MCF 10A (cell line): ENCODE results near the gene TRABD. TPM values are rescaled to one million over a fixed set of nuclear protein-coding genes. Genes with fewer than 3 reads are reported as not detected.
"Not testable (repeated sequence)": the region's sequence is repeated elsewhere in the genome, so short reads cannot be mapped to it uniquely, and the experiment has no call there.

ENCODE experiments used
- BruUV-seq: library from RNA; stranded (reverse); fragments of 400-500 nt; replicated peaks from 2 replicates; lab custom pipeline; 2021; lab: Mats Ljungman, UMichigan
- CTCF ChIA-PET: fragments of 300-600 bp; sonication (Branson Sonifier 250); formaldehyde crosslinking; extraction: SDS; loops from one replicate; lab custom pipeline; 2021; ENCODE audit warnings: antibody characterized with exemption, inconsistent platforms; lab: Yijun Ruan, JAX
- POLR2A ChIA-PET: fragments of 300-600, 350-650 bp; sonication (Branson Sonifier 250); formaldehyde crosslinking; extraction: SDS; loops from one replicate; lab custom pipeline; 2020; ENCODE audit warnings: antibody characterized with exemption, inconsistent platforms; lab: Yijun Ruan, JAX
- DNase-seq: peaks from one replicate; pipeline ENCODE4 v3.0.0-alpha.2; 2018; ENCODE audit not compliant: unreplicated experiment
- H3K27ac Mint-ChIP-seq: one replicate; pipeline ENCODE4 v1.8.0; 2022; ENCODE audit warnings: mild to moderate bottlenecking, low read depth, mixed read lengths; ENCODE audit not compliant: unreplicated experiment
- H3K27me3 Mint-ChIP-seq: one replicate; pipeline ENCODE4 v1.8.0; 2022; ENCODE audit warnings: mixed read lengths; ENCODE audit not compliant: insufficient read depth, unreplicated experiment
- H3K36me3 Mint-ChIP-seq: one replicate; pipeline ENCODE4 v1.8.0; 2022; ENCODE audit warnings: mild to moderate bottlenecking, moderate library complexity, mixed read lengths; ENCODE audit not compliant: insufficient read depth, unreplicated experiment
- H3K4me1 Mint-ChIP-seq: one replicate; pipeline ENCODE4 v1.8.0; 2022; ENCODE audit warnings: mixed read lengths; ENCODE audit not compliant: insufficient read depth, unreplicated experiment
- H3K4me3 Mint-ChIP-seq: one replicate; pipeline ENCODE4 v1.8.0; 2022; ENCODE audit warnings: mild to moderate bottlenecking, moderate library complexity, mixed read lengths; ENCODE audit not compliant: unreplicated experiment
- H3K9me3 Mint-ChIP-seq: one replicate; pipeline ENCODE4 v1.8.0; 2022; ENCODE audit warnings: mixed read lengths; ENCODE audit not compliant: unreplicated experiment
- intact Hi-C: fragments of 100-400 bp; cut with micrococcal nuclease; formaldehyde crosslinking; loops from 2 replicates; pipeline ENCODE4 v1.14.1; 2022
- total RNA-seq: library from RNA; stranded (reverse); gene quantifications from 2 replicates; pipeline ENCODE4 v1.2.3, GENCODE V29; 2022
- TF ChIP-seq, protein P1 (sequence below): fragments of 200-600 bp; IDR thresholded peaks from one replicate; pipeline ENCODE4 v1.8.0; 2022; ENCODE audit warnings: antibody characterized with exemption, mild to moderate bottlenecking; ENCODE audit not compliant: unreplicated experiment

Gene TRABD
- total RNA-seq, 1 experiment from 2014 or later, result 63.8 TPM

DNA sequence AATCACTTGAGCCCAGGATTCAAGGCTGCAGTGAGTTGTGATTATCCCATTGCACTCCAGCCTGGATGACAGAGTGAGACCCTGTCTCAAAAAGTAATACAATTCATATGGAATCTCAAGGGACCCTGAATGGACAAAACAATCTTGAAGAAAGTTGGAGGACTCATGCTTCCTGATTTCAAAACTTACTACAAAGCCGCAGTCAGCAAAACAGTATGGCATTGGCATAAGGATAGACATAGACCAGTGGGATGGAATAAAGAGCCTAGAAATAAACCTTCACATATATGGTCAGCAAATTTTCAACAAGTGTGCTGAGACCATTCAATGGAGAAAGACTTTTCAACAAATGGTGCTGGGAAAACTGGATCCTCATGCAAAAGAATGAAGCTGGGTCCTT lies 17.6 kb downstream of the TRABD start:
- TF ChIP-seq, protein P1, sequence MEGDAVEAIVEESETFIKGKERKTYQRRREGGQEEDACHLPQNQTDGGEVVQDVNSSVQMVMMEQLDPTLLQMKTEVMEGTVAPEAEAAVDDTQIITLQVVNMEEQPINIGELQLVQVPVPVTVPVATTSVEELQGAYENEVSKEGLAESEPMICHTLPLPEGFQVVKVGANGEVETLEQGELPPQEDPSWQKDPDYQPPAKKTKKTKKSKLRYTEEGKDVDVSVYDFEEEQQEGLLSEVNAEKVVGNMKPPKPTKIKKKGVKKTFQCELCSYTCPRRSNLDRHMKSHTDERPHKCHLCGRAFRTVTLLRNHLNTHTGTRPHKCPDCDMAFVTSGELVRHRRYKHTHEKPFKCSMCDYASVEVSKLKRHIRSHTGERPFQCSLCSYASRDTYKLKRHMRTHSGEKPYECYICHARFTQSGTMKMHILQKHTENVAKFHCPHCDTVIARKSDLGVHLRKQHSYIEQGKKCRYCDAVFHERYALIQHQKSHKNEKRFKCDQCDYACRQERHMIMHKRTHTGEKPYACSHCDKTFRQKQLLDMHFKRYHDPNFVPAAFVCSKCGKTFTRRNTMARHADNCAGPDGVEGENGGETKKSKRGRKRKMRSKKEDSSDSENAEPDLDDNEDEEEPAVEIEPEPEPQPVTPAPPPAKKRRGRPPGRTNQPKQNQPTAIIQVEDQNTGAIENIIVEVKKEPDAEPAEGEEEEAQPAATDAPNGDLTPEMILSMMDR, result no peak
- H3K4me1 Mint-ChIP-seq, result no peaks in the 10 kb centered on the region
- H3K27me3 Mint-ChIP-seq, result no peaks in the 10 kb centered on the region
- BruUV-seq, result no TSS peak
- H3K9me3 Mint-ChIP-seq, result no peaks in the 10 kb centered on the region
- CTCF ChIA-PET, result interaction anchor here (0.6 to 1.7 kb wide), 4 partner anchors 8 to 151 kb away, joined by 4 to 6 read pairs (median 4); no protein-coding TSS in a partner anchor
- no peak overlapping the region for H3K4me3 Mint-ChIP-seq
- no peak overlapping the region for H3K27ac Mint-ChIP-seq
- intact Hi-C loops, result no loop called here
- DNase-seq, result no peak
- POLR2A ChIA-PET, result interaction anchor here (0.9 to 1.4 kb wide), 2 partner anchors 13 to 17 kb away, joined by 3 to 7 read pairs; no protein-coding TSS in a partner anchor
- H3K36me3 Mint-ChIP-seq, result peaks cover 57% of the 10 kb centered on the region

DNA sequence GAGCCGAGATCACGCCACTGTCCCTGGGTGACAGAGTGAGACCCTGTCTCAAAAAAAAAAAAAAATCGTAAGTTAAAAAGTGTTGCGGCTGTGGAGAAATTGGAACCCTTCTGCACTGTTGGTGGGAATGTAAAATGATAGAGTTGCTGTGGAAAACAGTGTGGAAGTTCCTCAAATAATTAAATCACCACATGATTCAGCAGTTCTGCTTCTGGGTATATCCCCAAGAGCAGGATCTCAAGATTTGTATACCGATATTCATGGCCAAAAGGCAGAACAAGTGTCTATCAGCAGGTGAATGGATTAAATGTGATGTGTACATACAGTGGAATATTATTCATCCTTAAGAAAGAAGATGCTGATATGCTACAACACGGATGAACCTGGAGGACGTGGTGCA lies 18.9 kb downstream of the TRABD start:
- ChIA-PET CTCF (interaction anchor here (0.7 to 1.7 kb wide), 4 partner anchors 55 to 58 kb away, joined by 3 to 6 read pairs (median 4); no protein-coding TSS in a partner anchor), POLR2A (interaction anchor here (1.4 kb wide), 1 partner anchor 14 kb away, joined by 7 read pairs; no protein-coding TSS in a partner anchor)
- Mint-ChIP-seq H3K36me3 (peaks cover 65% of the 10 kb centered on the region), H3K4me3 (no peak overlapping the region), H3K27ac (peak overlapping the region; percentile 8), H3K27me3 (no peaks in the 10 kb centered on the region), H3K4me1 (peaks cover under 1% of the 10 kb centered on the region), H3K9me3 (no peaks in the 10 kb centered on the region)
- intact Hi-C loops, result no loop called here
- no peak for DNase-seq
- BruUV-seq, result no TSS peak
- TF ChIP-seq, protein P1, result no peak

DNA sequence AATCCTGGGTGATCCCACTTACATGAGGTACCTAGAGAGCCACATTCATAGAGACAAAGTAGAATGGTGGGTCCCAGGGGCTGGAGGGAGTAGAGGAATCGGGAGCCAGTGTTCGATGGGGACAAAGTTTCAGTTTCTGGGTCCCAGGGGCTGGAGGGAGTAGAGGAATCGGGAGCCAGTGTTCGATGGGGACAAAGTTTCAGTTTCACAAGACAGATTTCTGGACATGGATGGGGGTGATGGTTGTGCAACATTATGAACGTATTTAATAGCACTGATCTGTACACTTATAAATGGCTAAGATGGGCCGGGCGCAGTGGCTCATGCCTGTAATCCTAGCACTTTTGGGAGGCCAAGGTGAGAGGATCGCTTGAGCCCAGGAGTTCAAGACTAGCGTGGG lies 19.3 kb downstream of the TRABD start:
- Mint-ChIP-seq H3K36me3 (peaks cover 67% of the 10 kb centered on the region), H3K27ac (peak overlapping the region; percentile 8)
- BruUV-seq, H3K27me3 Mint-ChIP-seq, H3K4me1 Mint-ChIP-seq, H3K4me3 Mint-ChIP-seq, H3K9me3 Mint-ChIP-seq, DNase-seq, intact Hi-C loops: not testable (repeated sequence)
- ChIA-PET CTCF (interaction anchor here (1.6 kb wide), 1 partner anchor 57 kb away, joined by 3 read pairs; no protein-coding TSS in a partner anchor), POLR2A (interaction anchor here (1.4 kb wide), 1 partner anchor 14 kb away, joined by 7 read pairs; no protein-coding TSS in a partner anchor)

DNA sequence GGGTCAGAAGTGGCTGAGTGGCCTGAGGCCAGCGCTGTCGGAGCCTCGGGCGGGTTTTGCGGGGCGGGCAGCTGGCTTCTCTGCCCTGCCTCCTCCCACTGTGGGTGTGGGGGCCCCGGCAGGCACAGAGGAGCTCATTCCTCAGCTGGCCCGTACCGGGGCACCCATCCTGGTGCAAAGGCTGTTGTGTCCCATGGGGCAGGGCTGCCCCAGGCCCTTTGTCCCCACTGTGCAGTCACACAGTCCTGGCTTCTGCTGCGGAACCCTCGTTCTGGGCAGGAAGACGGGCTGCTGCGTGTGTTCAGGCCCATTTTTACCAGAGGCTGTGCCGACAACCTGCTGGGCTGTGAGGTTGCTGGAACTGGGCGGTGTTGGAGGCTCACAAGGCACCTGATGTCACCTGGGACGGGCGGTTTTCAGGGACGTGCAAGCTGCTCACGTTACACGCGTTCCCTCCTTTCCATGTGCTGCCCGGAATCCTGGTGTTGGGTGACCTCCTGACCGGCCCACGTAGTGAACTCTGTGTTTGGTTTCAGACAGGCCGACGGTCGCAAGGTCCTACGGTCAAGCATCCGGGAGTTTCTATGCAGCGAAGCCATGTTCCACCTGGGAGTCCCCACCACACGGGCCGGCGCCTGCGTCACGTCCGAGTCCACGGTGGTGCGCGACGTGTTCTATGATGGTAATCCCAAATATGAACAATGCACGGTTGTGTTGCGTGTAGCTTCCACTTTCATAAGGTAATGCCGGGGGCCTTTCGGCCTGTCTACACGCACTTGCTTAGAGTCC lies 20.3 kb downstream of the TRABD start:
- H3K36me3 Mint-ChIP-seq, result peaks cover 72% of the 10 kb centered on the region
- no peak for DNase-seq
- no peaks in the 10 kb centered on the region for H3K9me3 Mint-ChIP-seq
- peaks cover 6% of the 10 kb centered on the region for H3K4me1 Mint-ChIP-seq
- POLR2A ChIA-PET, result interaction anchor here (0.9 to 1.0 kb wide), 2 partner anchors 15 to 88 kb away, joined by 3 to 4 read pairs; no protein-coding TSS in a partner anchor
- H3K27me3 Mint-ChIP-seq, result no peaks in the 10 kb centered on the region
- intact Hi-C loops, result no loop called here
- BruUV-seq, result no TSS peak
- TF ChIP-seq, protein P1, result no peak
- CTCF ChIA-PET, result interaction anchor here (0.6 to 3.1 kb wide), 4 partner anchors 10 to 57 kb away, joined by 3 to 14 read pairs (median 4); no protein-coding TSS in a partner anchor
- H3K4me3 Mint-ChIP-seq, result no peak overlapping the region
- H3K27ac Mint-ChIP-seq, result no peak overlapping the region
